GM08714 (cell line): Measurements from ENCODE around the gene ANKMY1.

ENCODE experiments used
- H3K4me3 ChIP-seq: fragments of 200-500 bp; sonication (Bioruptor generic); 2 replicates; pipeline ENCODE4 v1.5.1; 2014; ENCODE audit warnings: mild to moderate bottlenecking, low read length, inconsistent platforms
- ZNF274 ChIP-seq: IDR thresholded peaks from 2 replicates; pipeline ENCODE4 v1.6.1; 2012; ENCODE audit warnings: mild to moderate bottlenecking, low read depth, low read length

The ANKMY1 gene

DNA sequence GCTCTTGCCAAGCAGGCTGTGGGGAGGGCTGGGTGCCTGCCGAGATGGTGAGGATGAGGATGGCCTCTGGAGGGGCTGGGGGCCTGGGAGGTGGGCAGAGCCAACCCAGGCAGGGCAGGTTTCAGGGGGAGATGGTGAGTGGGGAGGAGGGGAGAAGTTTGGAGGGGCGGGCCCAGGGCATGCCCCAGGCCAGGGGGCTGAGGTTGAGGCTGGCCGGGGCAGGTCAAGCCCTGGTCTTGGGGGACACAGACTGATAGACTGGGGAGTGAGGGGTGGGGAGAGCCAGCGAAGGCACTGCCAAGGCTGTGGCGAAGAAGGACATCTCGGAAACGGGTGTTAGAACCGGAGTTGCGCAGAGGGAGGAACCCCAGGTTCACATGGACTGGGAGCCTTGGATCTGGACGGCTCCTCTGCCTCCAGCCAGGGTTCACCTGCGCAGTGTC lies 41.4 kb upstream of the ANKMY1 start:
- no peak for TF ChIP-seq ZNF274

DNA sequence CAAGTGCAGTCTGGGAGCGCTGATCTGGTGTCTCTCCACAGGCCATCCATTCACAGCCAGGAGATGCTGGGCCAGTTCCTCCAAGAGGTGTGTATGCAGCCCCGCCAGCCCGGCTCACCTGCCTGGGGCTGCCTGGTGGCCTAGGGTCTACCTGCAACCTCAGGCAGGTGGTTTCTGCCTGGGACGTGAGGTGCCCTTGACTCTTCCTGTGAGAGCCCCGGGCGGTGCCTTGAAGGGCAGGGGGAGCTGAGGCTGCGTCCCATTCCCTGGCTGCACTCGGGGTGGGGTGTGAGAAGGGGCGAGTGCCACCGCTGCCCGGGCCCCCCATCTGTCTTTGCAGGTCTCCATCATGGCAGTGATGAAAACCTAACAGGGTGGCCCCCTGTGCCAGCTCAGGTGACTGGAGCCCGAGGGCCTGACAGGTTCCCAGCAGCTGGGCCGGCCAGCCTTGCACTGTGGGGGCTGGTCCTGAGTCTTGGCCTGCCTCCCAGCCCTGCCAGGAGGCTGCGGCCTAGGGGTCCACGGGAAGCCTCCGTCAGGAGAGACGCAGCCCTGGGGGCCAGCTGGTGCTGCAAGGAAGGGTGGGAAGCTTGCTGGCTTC lies 40.6 kb upstream of the ANKMY1 start:
- TF ChIP-seq ZNF274, result no peak
- H3K4me3 ChIP-seq, result no peak overlapping the region

More for the DNA sequence above, 41.4 kb upstream of the ANKMY1 start:
- H3K4me3 ChIP-seq, result no peak overlapping the region

DNA sequence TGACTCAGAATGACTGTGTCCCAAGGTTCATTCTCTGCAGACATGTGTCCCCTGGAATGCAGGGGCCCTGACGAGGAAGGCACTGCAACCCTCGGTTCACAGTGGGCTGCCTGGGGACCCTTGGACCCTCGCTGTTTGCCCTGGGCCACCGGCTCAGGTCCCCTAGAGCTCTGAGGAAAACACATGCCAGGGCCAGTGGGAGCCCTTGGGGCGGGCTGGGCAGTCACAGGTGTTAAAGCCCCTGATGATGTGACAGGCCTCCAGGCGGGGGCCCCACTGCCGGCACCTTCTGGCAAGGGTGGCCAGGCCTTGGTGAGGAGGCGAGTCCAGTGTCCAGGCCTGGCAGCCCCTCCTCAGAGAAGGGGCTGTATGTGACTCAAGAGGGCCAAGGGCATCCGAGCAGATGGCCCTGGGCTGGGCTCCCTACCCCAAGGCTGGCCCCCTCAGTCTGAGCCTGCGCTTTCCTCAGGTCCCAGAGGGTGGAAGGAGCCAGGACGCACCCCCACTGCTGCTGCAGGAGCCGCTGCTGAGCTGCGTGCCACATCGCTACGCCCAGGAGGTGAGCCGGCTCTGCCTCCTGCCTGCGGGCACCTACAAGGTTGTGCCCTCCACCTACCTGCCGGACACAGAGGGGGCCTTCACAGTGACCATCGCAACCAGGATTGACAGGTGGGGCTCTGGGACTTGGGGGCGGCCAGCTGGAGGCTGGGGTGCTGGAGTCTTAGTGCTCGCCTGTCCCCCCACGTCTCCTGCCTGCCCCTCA lies 39.8 kb upstream of the ANKMY1 start:
- H3K4me3 ChIP-seq, result no peak overlapping the region
- TF ChIP-seq ZNF274, result no peak

DNA sequence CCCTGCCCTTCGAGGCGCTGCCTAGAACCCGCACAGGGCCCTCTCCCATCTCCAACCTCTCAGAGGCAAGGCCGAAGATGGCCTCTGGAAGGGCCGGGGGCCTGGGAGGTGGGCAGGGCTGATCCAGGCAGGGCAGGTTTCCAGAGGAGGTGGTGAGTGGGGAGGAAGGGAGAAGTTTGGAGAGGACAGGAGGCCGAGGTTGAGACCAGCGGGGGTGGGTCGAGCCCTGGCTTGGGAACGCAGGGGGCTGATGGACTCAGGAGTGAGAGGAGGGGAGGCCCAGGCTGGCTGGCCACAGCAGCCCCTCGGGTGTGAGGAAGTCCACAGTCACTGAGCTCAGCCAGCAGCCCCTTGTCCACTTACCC lies 39.2 kb upstream of the ANKMY1 start:
- TF ChIP-seq ZNF274, result no peak
- H3K4me3 ChIP-seq, result no peak overlapping the region

DNA sequence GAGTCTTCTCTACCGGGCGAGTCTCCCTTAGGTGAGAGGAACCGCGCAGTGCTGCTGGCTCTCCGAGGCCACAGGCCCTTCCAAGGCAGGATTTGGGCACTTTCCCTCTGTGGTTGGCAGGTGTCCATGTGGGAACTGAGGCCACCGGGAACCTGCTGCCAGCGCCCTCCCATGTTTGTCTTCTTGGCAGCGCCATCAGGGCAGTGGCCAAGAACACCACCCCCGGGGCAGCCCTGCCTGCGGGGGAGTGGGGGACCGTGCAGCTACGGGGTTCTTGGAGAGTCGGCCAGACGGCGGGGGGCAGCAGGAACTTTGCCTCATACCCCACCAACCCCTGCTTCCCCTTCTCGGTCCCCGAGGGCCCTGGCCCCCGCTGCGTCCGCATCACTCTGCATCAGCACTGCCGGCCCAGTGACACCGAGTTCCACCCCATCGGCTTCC lies 38.7 kb upstream of the ANKMY1 start:
- TF ChIP-seq ZNF274, result no peak
- H3K4me3 ChIP-seq, result no peak overlapping the region

DNA sequence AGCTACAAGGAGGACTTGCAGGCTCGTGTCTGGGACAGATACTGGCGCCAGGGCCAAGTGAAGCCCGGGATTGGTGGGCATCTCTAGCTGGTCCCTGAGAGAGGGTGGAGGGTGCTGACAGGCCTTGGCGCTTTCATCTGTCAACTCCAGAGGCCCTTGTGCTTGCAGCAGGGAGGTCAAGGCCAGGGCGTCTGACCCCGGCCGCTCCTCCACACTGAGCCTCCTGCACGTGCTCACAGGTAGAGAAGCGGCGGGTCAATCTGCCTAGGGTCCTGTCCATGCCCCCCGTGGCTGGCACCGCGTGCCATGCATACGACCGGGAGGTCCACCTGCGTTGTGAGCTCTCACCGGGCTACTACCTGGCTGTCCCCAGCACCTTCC lies 38.3 kb upstream of the ANKMY1 start:
- no peak for TF ChIP-seq ZNF274
- H3K4me3 ChIP-seq, result no peak overlapping the region

DNA sequence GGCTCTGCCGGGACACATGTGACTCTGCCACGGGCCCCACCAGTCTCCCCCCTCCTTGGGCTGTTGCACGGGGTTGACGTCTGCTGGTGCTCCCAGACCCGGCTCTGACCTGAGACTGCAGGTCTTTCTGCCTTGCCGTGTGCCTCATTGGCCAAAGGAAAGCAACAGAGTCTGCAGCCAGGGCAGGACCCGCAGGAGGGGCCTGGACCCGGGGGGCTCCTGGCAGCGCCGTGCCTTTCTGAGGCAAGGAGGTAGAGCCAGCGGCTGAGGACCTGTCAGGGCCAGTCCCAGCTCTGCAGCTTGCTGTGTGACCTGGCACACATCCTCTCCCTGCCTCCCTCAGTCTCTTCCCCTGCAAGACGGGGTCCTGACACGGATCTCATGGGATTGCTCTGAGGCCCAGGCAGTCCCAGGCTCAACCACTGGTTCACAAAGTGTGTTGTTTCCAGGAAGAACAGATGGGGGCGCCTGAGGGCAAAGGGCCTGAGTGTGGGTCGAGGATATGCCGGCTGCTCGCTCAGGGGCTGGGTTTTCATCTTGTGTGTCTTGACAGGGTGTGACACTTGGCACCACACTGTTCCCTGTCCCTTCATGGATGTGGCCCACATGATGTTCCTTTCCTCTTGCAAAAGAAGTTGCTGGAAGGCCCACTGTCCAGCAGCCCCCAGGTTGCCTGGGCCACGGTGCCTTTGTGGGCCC lies 37.7 kb upstream of the ANKMY1 start:
- no peak for TF ChIP-seq ZNF274
- H3K4me3 ChIP-seq, result no peak overlapping the region

DNA sequence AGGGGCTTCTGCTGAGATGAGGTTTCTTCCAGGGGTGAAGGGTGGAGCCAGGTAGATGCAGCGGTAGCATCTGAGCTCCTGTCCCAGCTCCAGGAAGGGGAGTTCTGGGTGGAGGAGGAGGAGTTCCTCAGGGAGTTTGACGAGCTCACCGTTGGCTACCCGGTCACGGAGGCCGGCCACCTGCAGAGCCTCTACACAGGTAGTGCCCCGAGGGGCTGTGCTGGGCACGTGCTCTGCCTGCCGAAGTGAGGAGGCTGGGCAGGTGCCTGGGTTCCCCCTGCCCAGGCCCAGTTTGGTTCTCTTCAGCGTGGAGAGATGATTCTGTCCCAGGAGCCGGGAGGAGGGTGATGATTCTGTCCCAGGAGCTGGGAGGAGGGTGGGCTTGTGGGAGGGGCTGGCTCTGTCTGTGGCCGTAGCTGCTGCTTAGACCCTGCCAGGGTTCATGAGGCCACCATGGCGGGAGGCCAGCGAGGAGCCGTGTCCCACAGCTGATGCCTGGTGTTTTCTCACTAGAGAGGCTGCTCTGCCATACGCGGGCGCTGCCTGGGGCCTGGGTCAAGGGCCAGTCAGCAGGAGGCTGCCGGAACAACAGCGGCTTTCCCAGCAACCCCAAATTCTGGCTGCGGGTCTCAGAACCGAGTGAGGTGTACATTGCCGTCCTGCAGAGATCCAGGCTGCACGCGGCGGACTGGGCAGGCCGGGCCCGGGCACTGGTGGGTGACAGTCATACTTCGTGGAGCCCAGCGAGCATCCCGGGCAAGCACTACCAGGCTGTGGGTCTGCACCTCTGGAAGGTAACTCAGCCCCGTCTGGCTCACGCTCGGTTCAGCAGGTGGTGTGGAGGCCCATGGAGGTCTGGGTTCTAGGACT lies 37.0 kb upstream of the ANKMY1 start:
- TF ChIP-seq ZNF274, result no peak
- H3K4me3 ChIP-seq, result no peak overlapping the region

DNA sequence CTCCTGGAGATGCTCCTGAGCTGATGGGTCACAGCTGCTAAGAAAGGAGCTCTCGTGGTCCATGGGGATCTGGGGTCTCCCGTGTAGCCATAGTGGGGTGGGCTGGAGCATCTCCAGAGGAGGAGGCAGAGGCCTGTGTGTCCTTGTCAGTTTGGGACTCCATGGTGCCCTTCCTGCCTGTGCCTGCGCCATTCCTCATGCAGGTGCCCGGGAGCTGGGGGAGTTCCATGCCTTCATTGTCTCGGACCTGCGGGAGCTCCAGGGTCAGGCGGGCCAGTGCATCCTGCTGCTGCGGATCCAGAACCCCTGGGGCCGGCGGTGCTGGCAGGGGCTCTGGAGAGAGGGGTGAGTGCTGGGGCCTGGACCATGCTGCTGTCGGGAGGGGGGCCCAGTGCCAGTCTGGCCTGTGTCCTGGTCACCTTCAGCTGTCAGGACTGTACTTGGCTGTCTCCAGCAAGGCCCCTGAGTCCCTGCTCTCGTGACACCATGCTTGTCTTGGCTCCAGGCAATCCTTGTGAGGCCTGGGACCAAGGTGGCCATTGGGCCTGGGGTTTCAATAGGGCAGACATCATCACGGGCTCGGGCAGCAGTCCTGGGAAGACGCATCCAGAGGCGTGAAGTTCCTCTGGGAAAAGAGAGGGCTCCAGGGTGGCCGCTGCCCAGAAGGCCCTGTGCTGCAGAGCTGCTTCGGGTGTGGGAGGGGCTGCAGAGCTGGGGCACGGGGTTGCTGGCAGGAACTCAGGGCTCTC lies 36.1 kb upstream of the ANKMY1 start:
- H3K4me3 ChIP-seq, result no peak overlapping the region
- TF ChIP-seq ZNF274, result no peak

DNA sequence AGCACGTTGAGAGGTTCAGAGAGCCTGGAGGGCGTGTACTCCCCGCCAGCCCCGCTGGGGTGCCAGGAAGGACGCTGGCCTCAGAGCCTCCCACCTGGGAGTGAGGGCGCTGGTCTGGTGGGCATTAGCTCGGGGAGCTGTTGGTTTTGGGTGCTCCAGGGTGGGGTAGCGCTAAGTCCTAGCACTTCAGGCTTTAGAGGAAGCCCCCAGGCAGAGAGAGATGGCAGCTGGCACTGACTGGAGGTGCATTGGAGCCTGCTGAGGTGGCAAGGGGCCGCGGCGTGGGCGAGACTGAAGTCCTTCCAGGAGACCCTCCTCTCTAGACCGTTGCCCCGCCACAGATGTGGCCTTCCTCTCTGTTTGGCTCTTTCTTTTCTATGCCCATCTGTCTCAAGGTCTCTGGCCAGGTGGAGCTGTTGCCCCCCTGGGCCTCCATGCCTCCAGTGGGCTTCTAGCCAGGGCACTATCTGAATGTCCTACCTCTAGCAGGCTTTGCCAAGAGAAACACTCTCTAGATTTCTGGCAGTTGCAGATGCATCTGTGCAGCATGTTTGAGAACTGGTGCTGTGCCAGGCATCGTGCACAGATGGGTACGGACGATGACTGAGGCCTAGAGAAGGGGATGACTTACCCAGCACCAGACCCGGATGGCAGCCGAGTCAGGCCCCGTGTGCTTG lies 35.4 kb upstream of the ANKMY1 start:
- H3K4me3 ChIP-seq, result no peak overlapping the region
- no peak for TF ChIP-seq ZNF274

DNA sequence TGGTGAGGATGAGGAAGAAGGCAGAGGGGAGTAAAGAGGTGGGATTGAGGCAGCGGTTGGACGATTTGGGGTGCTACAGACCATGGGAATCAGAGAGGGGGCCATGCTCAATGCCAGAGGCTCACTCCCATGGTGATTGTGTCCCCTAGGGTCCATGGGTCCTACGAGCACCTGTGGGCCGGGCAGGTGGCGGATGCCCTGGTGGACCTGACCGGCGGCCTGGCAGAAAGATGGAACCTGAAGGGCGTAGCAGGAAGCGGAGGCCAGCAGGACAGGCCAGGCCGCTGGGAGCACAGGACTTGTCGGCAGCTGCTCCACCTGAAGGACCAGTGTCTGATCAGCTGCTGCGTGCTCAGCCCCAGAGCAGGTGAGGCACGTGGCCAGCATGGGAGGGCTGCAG lies 34.0 kb upstream of the ANKMY1 start:
- H3K4me3 ChIP-seq, result no peak overlapping the region
- no peak for TF ChIP-seq ZNF274

DNA sequence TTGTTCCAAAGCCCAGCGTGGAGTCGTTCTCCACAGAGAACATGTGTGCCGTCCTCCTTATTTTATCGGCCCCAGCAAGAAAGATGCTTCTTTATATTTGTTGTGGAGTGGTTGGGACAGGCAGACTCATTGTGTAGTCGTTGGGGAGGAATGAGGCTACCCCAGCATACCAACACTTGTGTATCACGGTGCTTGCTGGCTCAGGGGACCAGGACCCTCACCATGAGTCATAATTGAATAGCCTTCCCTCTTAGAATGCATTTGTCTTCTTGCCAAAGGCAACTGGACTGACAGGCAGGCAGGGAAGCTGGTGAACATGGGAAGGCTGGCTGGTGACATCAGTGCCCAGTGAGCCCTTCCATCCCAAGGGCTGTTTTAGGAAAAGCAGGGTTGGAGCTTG lies 33.4 kb upstream of the ANKMY1 start:
- no peak overlapping the region for H3K4me3 ChIP-seq
- no peak for TF ChIP-seq ZNF274

DNA sequence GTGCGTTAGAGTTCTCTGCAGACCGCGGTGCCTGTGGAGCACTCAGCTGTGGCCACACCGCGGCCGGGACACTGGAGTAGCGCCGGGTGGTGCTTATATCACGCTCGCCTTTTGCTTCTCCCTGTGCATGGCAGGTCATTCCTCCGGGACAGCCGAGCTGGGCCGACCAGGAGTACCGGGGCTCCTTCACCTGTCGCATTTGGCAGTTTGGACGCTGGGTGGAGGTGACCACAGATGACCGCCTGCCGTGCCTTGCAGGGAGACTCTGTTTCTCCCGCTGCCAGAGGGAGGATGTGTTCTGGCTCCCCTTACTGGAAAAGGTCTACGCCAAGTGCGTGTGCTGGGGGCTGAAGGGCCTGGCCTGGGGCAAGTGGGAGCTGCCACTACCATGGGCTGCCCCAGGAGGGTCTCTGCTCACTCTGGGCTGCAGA lies 32.9 kb upstream of the ANKMY1 start:
- H3K4me3 ChIP-seq, result no peak overlapping the region
- no peak for TF ChIP-seq ZNF274
